Renal cortical epithelial cell (primary cell): ENCODE results near the gene LTBP1. TPM values are rescaled to one million over a fixed set of nuclear protein-coding genes. Genes with fewer than 3 reads are reported as not detected.
"Not testable (repeated sequence)": the region's sequence is repeated elsewhere in the genome, so short reads cannot be mapped to it uniquely, and the experiment has no call there.

ENCODE experiments used
- DNase-seq: peaks from one replicate; pipeline ENCODE4 v3.0.0-alpha.2; 2011; ENCODE audit warnings: low read depth
- total RNA-seq: library from RNA; depleted of rRNA; stranded (reverse); fragments of >200 nt; gene quantifications from 2 replicates; pipeline ENCODE4 v1.2.3, GENCODE V29; 2014

Gene LTBP1
- total RNA-seq, 1 donor from 2014 or later, result 0.89 TPM

DNA sequence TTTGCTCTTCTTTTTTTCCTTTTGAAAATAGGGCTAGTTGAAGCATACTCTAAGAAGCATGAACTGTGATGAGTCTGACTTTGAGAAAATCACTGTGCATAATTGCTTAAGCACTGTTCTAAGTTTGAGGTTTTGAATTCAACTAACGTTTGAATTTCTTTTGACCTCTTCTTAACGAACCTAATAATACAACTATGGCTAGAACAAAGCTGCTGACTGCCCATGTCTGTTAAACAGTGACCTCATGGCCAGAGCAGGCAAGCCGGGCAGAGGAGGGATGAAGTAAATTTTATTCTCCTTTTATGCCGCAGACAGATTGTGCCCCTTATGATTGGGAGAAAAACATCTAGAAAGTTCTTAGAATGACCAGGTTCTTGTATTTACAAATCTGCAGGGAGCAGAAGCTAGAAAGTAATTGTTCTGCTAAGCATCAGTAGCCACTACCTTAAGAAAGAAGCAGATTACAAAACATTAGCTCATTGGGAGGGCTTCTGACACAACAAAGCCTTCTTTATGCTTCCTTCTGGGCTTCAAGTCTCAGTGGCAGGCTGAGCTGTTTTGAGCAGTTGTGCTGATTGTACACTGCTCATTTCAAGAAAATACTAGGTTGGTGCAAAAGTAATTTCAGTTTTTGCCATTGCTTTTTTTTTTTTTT, 431.9 kb downstream of the LTBP1 start:
- peak; percentile 66 for DNase-seq

DNA sequence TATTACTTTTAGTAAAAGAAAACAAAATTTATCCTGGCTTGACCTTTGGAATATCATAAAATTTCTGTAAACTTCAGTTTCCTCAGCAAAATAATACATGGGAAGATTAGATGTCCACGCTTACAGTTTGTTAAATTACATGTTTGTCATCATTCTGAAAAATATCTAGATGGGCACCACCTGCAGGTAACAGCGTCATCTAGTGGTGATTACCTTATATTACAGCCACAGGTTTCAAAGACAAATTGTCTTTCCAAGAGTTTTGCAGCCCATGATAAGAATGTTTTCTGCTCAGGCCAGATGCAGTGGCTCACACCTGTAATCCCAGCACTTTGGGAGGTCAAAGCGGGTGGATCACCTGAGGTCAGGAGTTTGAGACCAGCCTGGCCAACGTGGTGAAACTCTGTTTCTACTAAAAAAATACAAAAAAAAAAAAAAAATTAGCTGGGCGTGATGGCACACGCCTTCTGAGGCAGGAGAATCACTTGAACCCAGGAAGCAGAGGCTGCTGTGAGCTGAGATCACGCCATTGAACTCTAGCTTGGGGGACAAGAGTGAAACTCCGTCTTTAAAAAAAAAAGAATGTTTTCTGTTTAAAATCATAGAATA, 433.4 kb downstream of the LTBP1 start:
- DNase-seq, result no peak

DNA sequence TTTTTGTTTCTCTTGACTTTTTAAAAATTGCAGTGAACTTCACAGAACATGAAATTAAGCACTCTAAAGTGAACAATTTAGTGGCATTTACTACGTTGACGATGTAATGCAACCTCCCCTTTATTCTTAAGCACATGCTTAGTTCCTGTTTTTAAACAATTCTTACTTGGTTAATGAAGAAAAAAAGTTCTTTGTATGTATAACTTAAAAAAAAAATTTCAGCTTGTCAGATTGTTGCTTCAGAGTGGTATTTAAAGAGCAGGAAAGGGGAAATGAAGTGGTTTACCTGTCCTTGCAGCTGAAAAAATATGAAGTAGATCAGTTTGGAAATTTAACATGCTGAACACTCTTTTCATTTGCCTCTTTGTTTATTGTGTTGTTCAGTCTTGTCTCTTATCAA, 434.0 kb downstream of the LTBP1 start:
- no peak for DNase-seq

DNA sequence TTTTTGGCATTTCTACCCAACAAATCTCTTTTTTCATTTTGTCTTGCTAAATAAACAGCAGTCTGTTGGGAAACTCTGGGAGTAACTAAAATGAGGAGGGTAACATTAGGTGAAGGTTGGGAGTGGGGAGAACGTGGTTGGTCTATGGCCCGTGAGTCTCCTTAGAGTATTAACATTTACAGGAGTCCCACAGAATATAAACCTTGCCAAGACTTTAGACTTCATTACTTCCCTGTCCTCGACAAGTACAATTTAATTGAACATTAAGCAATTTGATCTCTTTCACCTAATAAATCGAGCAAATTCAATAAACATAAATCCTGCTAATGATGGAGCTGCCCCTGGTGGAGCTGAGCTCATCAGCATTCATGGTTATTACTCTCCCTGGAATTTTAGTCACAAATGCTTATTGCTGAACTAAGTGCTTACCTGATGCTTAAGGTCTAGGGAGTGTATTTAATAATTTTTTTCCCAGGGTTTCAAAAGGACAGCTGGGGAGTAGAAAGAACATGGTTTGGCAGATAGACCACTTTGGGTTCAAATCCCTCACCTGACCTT, 434.6 kb downstream of the LTBP1 start:
- DNase-seq, result no peak

DNA sequence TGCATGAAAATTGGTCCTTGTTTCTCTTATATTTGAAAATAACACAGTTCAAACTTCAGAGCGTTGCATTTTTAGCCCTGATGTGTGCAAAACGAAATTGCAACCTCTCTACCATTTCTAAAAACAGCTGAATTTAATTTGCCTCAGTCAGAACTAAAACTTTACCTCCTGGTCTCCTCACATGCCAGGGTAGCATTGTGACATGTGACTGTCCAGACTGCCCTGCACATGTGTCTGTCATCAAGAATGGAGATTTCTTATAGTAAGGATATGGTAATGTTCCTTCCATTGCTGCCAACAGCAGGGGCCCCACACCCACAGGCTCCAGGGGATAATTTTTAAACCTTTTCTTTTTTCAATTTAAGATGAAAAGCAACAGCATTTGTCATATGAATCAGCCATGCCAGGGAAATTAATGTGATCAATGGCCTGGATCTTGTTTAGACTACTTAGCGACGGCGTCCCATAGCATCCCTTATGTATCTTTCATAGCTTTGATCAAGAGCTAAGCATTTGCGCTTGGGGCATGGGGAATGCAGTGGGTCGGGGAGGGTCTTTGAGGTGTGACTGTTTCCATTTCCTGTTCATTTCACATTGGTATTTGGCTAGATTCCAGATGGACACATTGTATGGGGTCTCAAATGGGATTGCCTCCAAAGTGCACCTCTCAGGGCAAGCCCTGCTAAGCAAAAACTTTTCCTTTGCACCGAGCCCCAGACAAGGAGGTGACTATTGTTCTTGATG, 437.3 kb downstream of the LTBP1 start:
- no peak for DNase-seq

DNA sequence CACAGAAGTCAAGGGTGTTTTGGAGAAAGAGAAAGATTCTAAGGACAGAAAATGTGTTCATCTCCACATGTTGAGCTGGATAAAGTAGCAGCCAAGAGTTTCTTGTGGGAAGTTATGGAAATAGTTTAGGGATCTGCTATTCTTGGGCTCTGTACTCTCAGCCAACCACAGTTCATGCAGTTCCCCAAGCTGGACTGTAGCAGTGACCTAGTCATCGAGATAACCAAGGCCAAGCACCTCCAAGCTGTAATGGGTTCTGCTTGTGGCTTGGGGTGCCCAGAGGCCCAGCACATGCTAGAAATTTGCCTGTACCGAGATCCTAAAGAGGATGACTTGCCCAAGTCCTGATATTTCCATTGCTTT, 437.8 kb downstream of the LTBP1 start:
- DNase-seq, result no peak

DNA sequence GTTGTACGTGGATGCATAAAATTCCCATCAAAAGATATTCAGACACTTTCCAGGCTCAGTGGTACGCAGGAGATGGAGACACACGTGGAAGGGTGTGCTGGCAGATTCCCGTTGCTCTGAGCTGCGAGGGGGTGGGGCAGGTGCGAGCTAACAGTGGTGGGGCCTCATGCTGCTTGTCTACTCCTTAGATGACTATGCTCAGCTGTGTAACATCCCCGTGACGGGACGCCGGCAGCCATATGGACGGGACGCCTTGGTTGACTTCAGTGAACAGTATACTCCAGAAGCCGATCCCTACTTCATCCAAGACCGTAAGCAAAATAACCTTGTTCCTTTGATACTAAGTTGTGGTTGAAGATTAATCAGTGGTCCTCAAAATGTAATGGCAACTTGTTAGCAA, 442.2 kb downstream of the LTBP1 start:
- DNase-seq, result no peak

DNA sequence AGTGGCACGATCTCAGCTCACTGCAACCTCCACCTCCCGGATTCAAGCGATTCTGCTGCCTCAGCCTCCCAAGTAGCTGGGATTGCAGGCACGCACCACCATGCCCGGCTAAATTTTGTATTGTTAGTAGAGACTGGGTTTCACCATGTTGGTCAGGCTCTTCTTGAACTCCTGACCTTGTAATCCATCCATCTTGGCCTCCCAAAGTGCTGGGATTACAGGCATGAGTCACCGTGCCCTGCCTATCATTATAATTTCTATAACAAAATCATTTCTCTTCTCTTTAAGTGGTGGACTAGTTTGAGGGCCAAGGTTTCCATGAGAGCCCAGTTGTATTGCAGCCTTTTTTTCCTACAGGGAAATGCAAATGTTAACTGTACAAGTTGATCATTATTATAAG, 442.9 kb downstream of the LTBP1 start:
- DNase-seq, result not testable (repeated sequence)

DNA sequence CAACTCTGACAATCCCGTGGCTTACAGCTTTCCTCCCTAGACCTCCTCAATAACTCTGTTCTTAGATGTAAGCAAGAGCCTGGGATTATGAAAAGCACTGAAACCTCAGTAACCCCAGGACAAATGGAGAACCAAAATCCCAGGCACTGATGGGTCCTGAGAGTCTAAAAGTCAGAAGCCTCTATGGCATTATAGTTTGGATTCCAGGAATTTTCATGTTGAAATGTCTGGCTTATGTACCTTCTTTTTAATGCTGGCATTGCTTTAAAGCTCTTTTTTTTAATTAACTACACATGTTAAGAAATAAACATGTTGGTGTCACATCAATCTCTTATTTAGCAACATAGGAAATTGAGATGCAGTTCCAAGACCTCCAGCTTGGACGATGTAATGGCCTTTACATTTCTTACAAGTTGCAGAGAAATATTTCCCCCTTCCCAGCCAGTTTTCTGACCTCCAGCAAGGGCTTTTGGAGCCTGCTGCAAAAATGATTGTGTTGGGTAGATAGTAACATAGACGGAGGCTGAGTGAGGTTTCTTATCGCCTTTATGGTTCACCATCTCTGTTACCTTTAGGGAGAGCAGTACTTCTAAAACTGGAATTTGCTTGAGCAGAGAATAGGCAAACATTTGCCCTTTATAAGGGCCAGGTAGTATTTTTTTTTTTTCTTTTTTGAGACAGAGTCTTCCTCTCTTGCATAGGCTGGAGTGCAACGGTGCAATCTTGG, 444.9 kb downstream of the LTBP1 start:
- DNase-seq, result no peak

DNA sequence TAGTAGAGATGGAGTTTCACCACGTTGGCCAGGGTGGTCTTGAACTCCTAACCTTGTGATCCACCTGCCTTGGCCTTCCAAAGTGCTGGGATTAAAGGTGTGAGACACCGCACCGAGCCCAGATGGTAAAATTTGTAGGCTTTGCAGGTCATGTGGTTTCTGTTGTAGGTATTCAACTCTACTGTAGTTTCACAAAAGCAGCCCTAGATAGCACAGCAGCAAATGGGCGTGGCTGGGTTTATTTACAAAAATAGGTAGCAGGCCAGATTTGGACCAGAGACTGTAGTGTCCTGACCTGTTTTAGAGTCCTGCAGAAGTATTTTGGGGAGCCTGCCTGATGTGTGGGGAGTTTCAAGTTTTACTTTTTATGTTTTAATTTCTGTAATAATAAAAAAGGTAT, 445.6 kb downstream of the LTBP1 start:
- no peak for DNase-seq

DNA sequence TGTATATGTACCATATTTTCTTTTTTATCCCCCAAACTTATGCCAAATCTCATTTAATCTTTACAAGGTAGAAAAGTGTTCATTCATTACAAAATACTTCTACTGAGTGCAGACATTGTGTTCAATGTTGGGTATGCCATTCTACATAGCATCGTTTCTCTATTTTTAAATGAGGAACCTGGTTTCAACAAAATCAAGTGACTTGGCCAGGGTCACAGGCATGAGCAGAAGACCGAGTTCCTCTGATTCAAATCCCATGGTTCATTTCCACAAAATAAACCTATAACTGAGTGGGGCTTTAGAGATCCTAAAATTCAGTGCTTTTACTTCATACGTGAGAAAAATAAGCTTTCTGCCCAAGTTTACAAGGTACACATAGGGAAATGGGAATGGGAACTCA, 448.3 kb downstream of the LTBP1 start:
- DNase-seq, result no peak

DNA sequence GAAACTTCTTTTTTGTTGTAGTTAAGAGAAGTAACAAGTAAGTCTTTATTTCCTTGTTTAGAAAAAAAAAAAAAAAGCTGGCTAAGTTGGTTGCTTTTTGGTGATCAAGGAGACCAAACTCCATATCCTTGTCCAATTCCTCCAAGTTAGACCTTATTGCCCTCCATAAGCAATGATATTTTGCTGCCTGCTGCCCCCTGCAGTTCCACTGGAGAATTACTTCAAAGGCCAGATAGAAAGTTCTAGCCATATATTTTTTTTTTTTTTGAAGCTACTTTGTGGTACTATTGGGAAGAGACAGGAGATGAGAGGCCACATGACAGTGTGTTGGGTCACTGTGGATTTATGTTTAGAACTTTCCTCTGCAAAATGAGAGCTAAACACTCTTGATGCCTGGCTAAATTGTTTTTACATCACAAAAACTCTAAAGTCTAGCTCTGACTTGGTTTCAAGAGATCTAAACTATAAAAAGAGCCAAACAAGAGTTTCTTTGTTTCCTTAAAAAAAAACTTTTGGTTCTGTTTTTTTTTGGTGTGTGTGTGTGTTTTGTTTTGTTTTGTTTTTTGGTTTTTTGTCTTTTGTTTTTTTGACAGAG, 449.0 kb downstream of the LTBP1 start:
- DNase-seq, result peak; percentile 49

DNA sequence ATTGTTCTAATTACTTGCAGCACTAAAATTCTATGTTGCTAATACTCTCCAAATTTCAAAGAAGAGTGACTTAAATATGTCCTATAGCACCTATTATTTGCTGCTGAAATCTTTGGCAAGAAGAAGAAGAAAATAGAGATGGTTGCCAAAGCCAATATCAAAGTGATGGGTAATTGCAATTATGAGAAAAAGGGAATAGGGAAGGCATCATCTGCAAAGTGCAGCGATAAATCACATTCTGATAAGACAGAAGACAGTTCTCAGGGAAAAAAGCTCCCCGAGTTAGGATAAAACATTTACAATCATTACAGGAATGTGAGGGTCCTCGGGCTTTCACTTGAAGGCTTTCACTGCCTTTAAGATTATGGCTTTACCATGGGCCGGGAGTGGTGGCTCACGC, 457.6 kb downstream of the LTBP1 start:
- no peak for DNase-seq

DNA sequence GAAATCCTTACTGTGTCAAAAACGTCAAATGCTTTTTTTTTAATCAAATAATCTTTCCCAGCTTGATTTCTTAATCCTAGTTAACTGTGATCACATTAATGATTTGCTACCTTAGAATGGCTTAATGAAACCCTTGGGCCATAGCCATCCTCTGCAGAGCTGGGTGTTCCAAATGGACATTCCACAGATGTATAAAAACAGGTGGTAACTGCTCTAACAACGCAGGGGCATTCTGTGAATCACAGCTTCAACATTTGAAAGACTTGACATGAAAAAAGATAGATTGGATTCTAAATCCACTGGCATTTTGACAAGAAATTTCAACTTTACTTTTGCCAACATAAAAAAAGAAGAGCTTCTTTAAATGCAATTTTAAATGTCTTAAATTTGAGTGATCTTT, 459.9 kb downstream of the LTBP1 start:
- DNase-seq, result peak; percentile 97

DNA sequence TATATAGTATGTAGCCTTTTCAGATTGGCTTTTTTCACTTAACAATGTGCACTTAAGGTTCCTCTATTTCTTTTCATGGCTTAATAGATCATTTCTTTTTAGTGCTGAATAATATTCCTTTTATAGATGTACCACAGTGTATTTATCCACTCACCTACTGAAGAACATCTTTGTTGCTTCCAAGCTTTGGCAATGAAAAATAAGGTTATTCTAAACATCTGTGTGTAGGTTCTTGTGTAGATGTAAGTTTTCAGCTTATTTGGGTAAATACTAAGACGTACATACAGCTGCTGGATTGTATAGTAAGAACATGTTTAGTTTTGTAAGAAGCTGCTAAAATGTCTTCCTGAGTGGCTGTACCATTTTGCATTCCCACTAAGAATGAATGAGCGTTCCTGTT, 461.4 kb downstream of the LTBP1 start:
- DNase-seq, result no peak

DNA sequence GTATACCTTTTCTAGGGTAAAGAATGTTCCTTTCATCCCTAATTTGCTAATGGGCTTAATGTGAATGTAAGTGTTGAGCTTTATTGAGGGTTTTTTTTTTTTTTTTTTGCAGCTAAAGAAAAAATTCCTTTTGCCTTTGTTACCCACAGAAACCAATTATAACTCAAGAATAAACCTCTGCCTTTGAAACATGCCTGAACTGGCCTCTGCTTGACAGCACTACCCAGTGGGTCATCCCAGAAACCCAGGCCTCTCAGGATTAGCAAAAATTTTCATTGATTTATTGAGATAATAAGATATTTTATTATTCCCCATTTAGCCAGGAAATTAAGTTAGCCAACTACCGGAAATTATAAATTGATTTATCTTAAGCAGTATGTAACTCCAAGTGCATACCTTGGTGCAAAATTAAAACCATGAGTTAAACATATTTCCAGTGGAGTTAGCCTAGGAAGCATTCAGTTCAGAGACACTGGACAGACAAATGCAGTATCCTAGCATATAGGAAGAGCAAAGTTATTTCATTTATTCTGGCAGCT, 462.7 kb downstream of the LTBP1 start:
- no peak for DNase-seq

DNA sequence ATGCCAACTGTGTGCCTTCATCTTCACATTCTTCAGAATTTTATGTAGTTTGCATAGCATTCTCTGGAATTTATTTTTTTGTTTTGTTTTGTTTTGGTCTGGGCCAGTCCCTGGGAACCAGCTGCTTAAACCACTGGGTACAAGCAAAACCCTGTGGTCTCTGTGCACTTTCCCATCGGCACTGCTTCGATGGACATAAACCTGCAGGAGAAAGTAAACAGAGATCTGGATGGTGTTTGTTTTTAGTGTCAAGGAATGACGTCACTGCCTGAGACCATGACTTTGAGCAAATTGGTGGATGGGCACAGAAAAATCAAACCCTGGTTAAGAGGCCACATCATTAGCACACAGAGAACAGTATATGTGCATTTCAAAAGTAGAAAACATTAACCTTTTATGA, 465.0 kb downstream of the LTBP1 start:
- peak; percentile 97 for DNase-seq

DNA sequence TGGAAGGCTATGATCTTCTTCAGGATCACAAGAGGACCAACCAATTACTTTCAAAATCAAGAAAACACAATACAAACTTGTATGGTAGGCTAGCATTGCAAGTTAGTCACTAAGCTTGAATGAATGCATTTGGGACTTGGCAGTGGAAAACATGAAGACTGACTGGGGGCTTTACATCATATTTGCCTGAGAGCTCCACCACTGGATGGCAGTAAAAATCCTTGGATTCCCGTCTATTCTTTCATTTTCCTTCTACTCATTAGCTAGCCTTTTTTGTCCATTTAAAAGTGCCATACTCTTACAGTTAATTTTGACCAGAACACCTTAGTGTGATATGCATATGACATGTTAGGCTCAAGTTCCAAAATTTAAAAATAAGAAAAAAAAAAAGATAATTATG, 466.2 kb downstream of the LTBP1 start:
- DNase-seq, result peak; percentile 45

DNA sequence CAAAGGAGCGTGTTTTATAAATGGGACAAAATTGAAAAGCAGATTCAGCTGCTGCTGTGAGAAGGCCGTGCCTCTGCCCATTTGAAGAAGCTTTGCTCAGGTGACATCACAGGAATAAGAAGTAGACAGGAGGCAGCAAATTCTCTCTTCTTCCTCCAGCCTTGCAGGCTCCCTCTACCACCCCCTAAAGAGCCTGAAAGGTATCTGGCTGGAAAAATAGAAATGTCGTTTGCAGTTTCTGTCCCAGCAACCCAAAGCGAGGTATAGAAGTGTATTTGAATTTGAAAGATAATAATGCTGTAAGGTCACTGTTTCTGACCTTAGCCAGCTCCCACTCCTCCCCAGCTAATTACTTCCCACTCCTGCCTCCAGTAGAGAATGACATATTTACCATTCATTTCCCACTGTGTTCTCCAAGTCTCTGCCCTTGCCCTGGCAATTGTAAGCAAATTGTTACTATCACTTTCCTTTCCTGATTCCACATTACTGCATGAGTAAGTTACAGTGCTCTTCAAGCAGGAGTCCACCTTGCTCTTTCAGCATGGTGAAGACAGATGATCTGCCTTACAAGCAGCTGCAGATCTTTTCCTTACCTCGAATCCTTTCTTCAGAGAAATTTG, 472.9 kb downstream of the LTBP1 start:
- no peak for DNase-seq

DNA sequence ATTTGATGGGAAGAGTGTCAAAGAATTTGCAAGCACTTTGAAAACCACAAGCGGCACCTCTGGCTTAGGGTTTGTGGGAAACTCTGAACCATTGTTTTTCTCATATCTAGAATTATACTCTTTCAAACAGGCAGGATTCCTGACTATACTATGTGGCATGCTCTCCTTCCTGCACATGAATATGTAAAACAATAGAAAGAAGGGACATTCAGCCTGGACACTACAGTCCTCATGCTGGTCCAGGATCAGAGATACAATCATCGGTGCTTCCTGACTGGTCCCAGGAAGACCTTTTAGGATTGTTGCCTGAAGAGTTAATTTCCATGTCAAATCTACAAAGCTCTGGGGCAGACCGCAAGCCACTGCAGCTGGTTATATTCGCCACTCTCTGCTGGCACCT, 474.0 kb downstream of the LTBP1 start:
- no peak for DNase-seq

DNA sequence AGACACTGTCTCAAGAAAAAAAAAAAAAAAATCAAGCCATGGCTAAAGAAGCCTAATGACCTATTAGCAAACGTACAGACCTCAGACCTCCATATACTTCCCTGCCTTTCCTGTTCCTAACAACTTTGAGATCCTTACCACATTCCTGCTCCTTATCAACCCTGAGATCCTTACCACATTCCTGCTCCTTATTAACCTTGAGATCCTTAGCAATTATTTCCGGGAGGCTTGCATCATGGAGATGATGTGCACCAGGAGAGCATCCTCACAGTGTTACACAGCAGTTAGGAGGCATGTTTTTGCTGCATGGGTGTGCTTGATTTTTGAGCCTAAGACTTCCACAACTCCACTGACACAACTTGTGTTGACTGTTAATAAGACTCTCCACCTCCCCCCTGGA, 475.1 kb downstream of the LTBP1 start:
- no peak for DNase-seq
